Activated naive CD8-positive, alpha-beta T cell treated with anti-CD3 and anti-CD28 coated beads, Interleukin-2, amount 50 U/mL, for 24 hours (primary cell): ENCODE results near the gene SMURF2.

ENCODE experiments used
- ATAC-seq: fragments of 150-1000 bp; cut with Tn5 transposase; one replicate; pipeline ENCODE4 v1.10.0; 2021
- DNase-seq: peaks from one replicate; pipeline ENCODE4 v3.0.0; 2021
- H3K27ac Mint-ChIP-seq: one replicate; pipeline ENCODE4 v1.8.0; 2021; ENCODE audit warnings: mild to moderate bottlenecking, mixed read lengths
- H3K27me3 Mint-ChIP-seq: one replicate; pipeline ENCODE4 v1.8.0; 2021; ENCODE audit warnings: mixed read lengths
- H3K36me3 Mint-ChIP-seq: one replicate; pipeline ENCODE4 v1.8.0; 2021; ENCODE audit warnings: low read depth, mixed read lengths
- H3K4me1 Mint-ChIP-seq: one replicate; pipeline ENCODE4 v1.8.0; 2021; ENCODE audit warnings: mixed read lengths
- H3K4me3 Mint-ChIP-seq: one replicate; pipeline ENCODE4 v1.8.0; 2021; ENCODE audit warnings: mild to moderate bottlenecking, moderate library complexity, mixed read lengths
- H3K9me3 Mint-ChIP-seq: one replicate; pipeline ENCODE4 v1.8.0; 2021; ENCODE audit warnings: mixed read lengths

SMURF2 gene

DNA sequence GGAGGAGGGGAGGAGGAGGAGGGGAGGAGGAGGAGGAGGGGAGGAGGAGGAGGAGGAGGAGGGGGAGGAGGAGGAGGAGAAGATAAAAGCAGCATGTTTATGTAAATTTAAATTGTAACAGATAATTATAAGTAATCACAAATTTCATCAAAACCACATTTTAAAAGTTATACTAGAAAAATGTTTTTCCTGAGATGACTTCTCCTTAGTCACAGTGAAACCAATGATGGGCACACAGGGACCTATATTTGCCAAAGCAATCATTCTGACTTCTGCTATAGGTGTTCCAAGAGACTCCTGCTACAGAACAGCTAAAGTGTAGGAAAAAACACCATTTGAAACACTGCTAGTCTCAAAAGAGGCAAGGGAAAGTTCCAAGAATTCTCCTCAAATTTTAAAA is 88.9 kb downstream of the SMURF2 start:
- ATAC-seq (peak; percentile 66), DNase-seq (no peak)
- no peaks in the 10 kb centered on the region for H3K9me3 Mint-ChIP-seq
- peak overlapping the region; percentile 59 for H3K27ac Mint-ChIP-seq
- H3K4me3 Mint-ChIP-seq = no peak overlapping the region
- peaks cover 4% of the 10 kb centered on the region for H3K36me3 Mint-ChIP-seq
- no peaks in the 10 kb centered on the region for H3K27me3 Mint-ChIP-seq
- H3K4me1 Mint-ChIP-seq = peaks cover 13% of the 10 kb centered on the region

DNA sequence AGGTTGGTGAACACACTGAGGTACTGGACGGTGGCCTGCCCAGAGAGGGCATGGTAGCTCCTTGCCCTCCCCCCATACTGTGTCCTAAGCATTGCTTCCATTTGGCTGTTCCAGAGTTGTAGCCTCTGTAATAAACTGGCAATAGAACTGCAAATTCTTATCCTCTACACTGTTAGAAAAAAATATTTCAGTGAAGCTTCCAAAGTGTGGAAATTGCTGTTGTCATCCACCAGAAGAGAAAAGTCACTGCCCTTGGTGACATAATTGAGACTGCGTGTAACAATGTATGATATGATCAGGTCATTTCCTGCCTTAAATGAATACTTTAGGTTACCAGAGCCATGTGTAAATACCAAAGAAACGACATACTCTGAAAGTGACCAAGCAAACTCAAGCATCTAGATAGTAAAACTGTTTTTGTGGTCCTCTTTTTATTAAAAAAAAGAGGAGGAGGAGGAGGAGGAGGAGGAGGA is 89.4 kb downstream of the SMURF2 start:
- Mint-ChIP-seq H3K4me3 (no peak overlapping the region), H3K27me3 (no peaks in the 10 kb centered on the region), H3K36me3 (peaks cover 4% of the 10 kb centered on the region), H3K9me3 (no peaks in the 10 kb centered on the region), H3K4me1 (peaks cover 13% of the 10 kb centered on the region), H3K27ac (peak overlapping the region; percentile 69)
- DNase-seq (no peak), ATAC-seq (peak; percentile 93)

DNA sequence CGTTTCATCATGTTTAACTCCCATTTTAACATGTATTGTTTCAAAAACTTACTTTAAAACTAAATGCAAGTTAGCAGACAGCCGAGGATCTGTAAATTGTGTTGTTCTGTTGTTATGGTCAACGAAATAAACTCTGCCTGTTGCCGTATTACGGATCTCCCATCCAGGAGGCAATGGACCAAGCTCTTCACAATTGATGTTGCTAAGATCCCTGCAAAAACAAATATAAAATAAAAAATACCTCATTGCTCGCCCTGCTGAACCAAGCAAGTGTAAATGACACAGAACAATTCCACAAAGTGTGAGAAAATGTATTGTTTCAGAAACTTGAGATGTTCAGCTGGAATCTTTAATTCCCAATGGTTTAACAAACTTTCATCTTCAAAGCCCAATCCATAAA is 90.4 kb downstream of the SMURF2 start:
- DNase-seq = no peak

DNA sequence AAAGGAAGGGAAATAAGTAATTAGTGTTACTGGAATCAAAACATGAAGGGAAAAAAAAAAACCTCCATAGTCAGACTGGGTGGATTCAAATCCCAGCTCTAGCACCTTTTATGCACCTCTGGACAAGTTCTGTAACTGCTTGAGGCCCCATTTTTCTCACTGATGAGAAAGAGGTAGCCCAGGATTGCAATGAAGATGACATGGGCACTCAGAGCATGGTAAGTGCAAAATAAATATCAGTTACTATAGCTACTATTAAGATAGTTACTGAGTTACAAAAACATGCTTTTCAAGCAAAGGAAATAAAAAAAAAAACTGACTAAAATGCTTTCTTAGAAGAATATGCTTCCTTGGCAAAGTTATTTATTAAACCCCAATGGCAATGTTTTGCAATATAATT is 96.5 kb downstream of the SMURF2 start:
- Mint-ChIP-seq H3K27ac (no peak overlapping the region), H3K9me3 (no peaks in the 10 kb centered on the region), H3K4me3 (no peak overlapping the region), H3K4me1 (peaks cover 2% of the 10 kb centered on the region), H3K36me3 (peaks cover 8% of the 10 kb centered on the region), H3K27me3 (no peaks in the 10 kb centered on the region)
- no peak for DNase-seq
- ATAC-seq = no peak

More for the DNA sequence above, 90.4 kb downstream of the SMURF2 start:
- no peaks in the 10 kb centered on the region for H3K9me3 Mint-ChIP-seq
- no peak overlapping the region for H3K27ac Mint-ChIP-seq
- no peak for ATAC-seq
- no peaks in the 10 kb centered on the region for H3K27me3 Mint-ChIP-seq
- H3K4me3 Mint-ChIP-seq = no peak overlapping the region
- no peaks in the 10 kb centered on the region for H3K36me3 Mint-ChIP-seq
- peaks cover 13% of the 10 kb centered on the region for H3K4me1 Mint-ChIP-seq

DNA sequence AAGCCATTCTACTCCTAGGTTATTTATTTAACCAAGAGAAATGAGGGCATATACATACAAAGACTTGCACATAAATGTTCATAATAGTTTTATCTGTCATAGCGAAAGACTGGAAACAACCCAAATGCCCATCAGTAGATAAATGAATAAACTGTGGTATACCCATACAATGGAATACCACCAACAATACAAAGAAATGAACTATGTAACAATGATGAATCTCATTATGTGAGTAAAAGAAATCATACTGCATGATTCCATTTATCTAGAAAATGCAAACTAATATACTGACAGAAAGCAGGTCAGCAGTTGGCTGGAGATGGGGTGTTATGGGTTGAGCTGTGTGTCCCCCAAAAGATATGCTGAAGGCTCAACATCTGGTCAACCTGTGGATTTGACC is 98.0 kb downstream of the SMURF2 start:
- Mint-ChIP-seq H3K36me3 (peaks cover 8% of the 10 kb centered on the region), H3K4me1 (peaks cover 2% of the 10 kb centered on the region), H3K27ac (no peak overlapping the region), H3K27me3 (no peaks in the 10 kb centered on the region), H3K4me3 (no peak overlapping the region), H3K9me3 (no peaks in the 10 kb centered on the region)
- DNase-seq = no peak
- ATAC-seq = no peak

DNA sequence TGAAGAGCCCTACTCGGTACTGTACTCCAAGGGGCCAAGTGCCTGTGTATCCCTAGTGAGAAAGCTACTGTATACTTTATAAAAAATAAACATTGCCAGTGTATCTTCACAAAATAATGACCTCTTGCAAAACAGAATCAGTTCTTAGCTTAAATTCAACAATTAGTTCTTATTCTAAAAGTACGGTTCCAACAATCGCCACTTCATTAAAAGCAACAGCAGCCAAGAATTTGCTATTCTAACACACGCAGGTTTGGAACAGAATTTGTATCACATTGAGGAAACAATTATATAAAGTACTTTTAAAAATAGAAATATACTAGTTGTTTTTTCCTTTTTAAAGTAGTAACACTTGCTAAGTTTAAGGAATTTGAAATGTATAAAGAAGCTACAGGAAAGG is 106.8 kb downstream of the SMURF2 start:
- ATAC-seq (no peak), DNase-seq (no peak)
- no peak overlapping the region for H3K27ac Mint-ChIP-seq
- no peak overlapping the region for H3K4me3 Mint-ChIP-seq
- peaks cover 4% of the 10 kb centered on the region for H3K36me3 Mint-ChIP-seq
- no peaks in the 10 kb centered on the region for H3K27me3 Mint-ChIP-seq
- H3K4me1 Mint-ChIP-seq = no peaks in the 10 kb centered on the region
- H3K9me3 Mint-ChIP-seq = no peaks in the 10 kb centered on the region

DNA sequence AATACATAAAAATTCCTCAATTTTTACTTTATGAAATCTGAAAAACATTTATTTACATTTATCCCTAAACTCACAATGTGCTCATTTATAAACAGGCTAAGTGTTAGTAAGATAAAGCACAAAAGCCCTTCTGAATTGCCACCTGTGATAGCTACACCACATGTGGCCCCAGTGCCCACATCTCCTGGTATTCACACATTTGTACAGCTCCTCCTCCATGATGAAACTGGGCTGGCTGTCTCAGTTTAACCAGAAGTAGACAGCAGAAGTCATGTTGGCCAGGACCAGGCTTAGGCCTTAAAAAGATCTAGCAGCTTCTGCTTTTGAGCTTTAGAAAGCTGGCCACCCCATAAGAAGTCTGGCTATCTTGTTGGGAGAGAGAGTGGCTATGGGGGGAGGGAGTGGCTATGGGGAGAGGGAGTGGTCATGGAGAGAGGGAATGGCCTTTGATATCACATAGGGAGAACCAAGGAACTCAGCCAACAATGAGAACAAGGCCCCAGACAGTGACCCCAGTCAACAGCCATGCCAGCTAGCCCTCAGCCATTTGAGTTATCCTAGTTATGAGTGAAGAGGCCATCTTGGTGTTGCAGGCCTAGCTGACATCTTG is 108.0 kb downstream of the SMURF2 start:
- Mint-ChIP-seq H3K9me3 (no peaks in the 10 kb centered on the region), H3K4me3 (no peak overlapping the region), H3K27ac (no peak overlapping the region), H3K36me3 (peaks cover 4% of the 10 kb centered on the region), H3K27me3 (no peaks in the 10 kb centered on the region), H3K4me1 (no peaks in the 10 kb centered on the region)
- ATAC-seq (no peak), DNase-seq (no peak)

DNA sequence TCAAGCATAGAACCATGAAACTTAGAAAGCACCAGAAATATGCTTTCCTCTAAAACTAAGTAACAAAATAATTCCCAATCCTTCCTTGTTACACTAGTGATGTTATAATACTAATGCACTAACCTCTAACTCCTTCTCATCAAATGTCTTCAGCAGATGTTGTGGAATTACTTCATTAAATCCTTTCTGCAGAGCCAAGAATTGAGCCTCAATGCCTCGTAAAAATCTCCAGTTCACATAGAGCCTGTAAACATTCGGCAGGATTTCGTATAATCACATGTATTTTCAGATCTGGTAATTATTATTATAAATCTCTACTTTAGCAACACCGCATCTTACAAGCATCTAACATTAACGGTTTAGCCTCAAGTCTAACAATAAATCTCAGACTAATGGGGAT is 110.6 kb downstream of the SMURF2 start:
- H3K9me3 Mint-ChIP-seq = no peaks in the 10 kb centered on the region
- no peak for ATAC-seq
- peaks cover 6% of the 10 kb centered on the region for H3K36me3 Mint-ChIP-seq

DNA sequence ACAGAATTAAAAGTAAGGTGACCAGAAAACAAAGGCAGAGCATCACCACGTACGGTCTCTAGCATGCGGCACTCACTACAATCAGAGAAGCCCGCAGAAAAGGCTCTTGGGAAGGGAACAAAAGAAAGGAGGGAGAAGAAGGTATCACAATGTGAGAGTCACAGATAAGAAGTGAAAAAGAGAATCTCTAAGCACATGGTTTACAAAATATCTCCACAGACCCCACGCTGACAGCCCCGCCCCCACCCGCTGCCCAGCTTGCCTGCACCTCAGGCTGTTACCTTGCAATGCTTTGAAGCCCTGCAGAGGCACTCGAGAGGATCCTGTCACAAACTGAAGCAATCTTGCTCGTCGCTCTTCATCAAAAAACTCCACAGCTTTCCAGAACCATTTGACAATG is 114.8 kb downstream of the SMURF2 start:
- H3K27me3 Mint-ChIP-seq = no peaks in the 10 kb centered on the region
- H3K27ac Mint-ChIP-seq = no peak overlapping the region
- no peaks in the 10 kb centered on the region for H3K9me3 Mint-ChIP-seq
- H3K4me1 Mint-ChIP-seq = no peaks in the 10 kb centered on the region
- H3K4me3 Mint-ChIP-seq = no peak overlapping the region
- DNase-seq = no peak
- H3K36me3 Mint-ChIP-seq = peaks cover 2% of the 10 kb centered on the region
- no peak for ATAC-seq

More for the DNA sequence above, 110.6 kb downstream of the SMURF2 start:
- Mint-ChIP-seq H3K27ac (no peak overlapping the region), H3K4me1 (no peaks in the 10 kb centered on the region), H3K4me3 (no peak overlapping the region), H3K27me3 (no peaks in the 10 kb centered on the region)
- no peak for DNase-seq

DNA sequence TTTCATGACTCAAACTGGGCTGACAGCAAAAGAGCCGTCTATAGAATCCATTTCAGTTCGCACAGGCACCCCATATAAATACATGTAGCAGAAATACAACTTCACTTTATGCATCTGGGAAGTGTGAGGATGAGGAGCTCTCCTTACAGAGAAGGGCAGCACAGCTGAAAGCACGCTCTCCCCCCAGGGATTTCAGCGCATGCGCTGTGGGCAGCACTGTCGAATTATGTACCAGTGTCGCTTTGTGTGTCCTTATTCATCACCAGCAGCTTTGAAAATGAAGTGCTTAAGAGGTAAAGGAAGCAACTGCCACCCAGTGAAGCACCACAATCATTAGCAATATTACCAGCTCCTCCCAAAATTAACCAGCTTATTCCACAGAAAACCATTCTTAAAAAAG is 115.4 kb downstream of the SMURF2 start:
- Mint-ChIP-seq H3K27me3 (no peaks in the 10 kb centered on the region), H3K4me3 (no peak overlapping the region), H3K36me3 (peaks cover 2% of the 10 kb centered on the region), H3K4me1 (no peaks in the 10 kb centered on the region), H3K27ac (no peak overlapping the region), H3K9me3 (no peaks in the 10 kb centered on the region)
- ATAC-seq = no peak
- DNase-seq = no peak

DNA sequence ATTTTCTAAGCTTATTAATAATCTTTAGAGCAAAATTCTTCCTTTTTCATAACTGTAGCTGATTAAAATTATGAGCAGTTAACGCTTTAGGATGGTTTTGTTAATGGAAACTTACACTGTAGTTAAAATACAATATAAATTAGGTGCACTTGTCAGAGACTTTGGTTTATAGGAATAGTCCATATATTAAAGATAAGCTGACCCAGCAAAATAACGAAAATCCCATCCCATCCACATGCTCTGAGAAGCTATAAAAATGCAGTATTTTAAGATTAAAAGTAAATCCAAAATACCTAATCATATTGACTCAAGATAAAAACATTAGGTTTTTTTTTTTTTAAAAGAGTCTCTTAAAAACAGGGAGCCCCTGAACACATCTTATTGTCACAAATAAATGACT is 117.4 kb downstream of the SMURF2 start:
- H3K36me3 Mint-ChIP-seq = peaks cover 4% of the 10 kb centered on the region
- no peaks in the 10 kb centered on the region for H3K4me1 Mint-ChIP-seq
- H3K27me3 Mint-ChIP-seq = no peaks in the 10 kb centered on the region
- H3K9me3 Mint-ChIP-seq = no peaks in the 10 kb centered on the region
- DNase-seq (no peak), ATAC-seq (no peak)
- no peak overlapping the region for H3K27ac Mint-ChIP-seq
- no peak overlapping the region for H3K4me3 Mint-ChIP-seq

DNA sequence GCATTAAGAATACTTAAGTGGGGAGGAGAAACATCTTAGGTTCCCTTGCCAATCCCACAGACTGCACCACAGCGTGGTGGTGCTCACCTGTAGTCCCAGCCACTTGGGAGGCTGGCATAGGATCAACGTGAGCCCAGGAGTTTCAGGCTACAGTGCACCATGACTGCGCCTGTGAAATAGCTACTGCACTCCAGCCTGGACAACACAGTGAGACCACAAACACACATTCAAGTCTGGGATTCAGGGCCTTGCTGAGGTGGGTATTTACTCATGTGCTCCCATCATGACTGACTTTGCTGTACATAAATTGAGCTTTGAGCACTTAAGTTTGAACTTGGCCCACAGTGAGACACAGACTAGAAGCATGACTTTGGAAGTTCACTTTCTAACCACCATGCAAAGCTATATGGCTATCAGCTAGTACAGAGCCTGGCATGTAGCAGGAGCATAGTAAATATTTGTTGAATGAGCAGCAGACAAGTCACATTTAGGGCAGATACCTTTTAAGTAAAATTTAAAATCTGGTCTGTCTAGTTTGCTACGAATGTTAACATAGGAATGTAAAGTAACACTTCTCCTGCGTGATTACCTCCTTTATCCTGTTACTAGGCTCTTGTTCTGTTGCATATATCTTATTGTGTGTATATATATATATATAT is 121.9 kb downstream of the SMURF2 start:
- peaks cover 2% of the 10 kb centered on the region for H3K4me1 Mint-ChIP-seq
- ATAC-seq (no peak), DNase-seq (no peak)
- no peak overlapping the region for H3K4me3 Mint-ChIP-seq
- H3K36me3 Mint-ChIP-seq = peaks cover 20% of the 10 kb centered on the region
- no peak overlapping the region for H3K27ac Mint-ChIP-seq
- no peaks in the 10 kb centered on the region for H3K9me3 Mint-ChIP-seq
- H3K27me3 Mint-ChIP-seq = no peaks in the 10 kb centered on the region

DNA sequence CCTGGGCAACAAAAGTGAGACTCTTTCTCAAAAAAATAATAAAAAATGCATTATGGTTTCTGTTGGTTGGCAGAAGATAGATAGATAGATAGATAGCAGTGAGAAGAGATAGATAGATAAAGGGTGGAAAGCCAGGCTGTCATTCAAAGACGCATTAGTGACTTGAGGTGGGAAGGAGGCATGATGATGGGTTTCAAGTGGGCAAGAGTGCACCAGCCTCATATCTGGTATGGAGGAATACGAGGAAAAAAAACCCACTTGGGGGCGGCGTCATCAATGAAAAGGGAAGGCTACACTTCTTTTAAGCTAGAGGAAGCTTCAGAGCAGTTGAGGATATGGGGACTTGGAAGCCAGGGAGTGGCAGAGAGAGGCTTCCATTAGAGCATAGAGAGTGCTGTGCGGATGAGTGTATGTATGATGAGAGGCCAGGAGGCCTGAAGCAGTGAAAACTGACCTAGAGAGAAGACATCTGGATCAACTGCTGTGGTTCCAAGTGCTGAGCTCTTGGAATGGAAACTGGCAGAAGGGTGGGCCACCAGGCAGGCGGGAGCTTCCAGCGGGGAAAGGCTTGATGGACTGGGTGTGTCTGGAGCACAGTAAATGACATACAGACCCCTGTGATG is 123.5 kb downstream of the SMURF2 start:
- DNase-seq = no peak
- no peaks in the 10 kb centered on the region for H3K27me3 Mint-ChIP-seq
- H3K9me3 Mint-ChIP-seq = no peaks in the 10 kb centered on the region
- peaks cover 33% of the 10 kb centered on the region for H3K36me3 Mint-ChIP-seq
- H3K27ac Mint-ChIP-seq = peak overlapping the region; percentile 15
- H3K4me1 Mint-ChIP-seq = peaks cover 3% of the 10 kb centered on the region
- no peak for ATAC-seq
- H3K4me3 Mint-ChIP-seq = no peak overlapping the region

DNA sequence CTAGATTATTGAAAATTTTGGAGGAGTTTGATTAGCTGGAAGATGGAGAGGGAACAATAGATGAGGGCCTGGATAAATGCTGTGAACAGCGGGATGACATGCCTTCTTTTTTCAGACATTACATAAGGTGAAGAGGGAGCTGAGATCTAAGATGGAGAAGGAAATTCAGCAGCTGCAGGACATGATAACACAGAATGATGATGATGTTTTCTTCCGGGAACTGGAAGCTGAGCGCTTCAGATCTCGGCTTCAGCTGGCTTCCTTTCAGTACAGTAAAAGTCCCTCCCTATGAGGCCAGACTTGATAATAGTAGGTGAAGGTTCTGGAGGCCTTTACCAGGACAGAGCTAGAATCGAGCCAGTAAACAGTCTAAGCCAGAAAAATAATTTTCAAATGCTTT is 124.6 kb downstream of the SMURF2 start:
- no peak overlapping the region for H3K4me3 Mint-ChIP-seq

DNA sequence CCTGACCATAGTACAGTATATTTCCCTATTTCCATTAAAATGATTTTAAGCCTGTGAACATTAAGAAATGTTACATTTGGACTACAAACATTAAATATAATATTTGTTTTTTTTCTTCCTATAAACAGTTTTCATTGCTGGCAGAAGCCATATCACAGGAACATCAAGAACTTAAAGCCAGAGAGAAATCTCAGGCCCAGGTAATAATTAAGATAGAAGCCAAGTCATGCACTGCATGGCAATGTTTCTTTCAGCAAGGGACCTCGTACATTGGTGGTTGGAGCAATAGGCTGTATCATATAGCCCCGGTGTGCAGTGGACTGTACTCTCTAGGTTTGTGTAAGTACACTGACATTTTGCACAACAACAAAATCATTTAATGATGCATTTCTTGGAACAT is 125.2 kb downstream of the SMURF2 start:
- Mint-ChIP-seq H3K27ac (peak overlapping the region; percentile 0), H3K4me3 (no peak overlapping the region), H3K27me3 (no peaks in the 10 kb centered on the region), H3K9me3 (no peaks in the 10 kb centered on the region), H3K4me1 (peaks cover 3% of the 10 kb centered on the region), H3K36me3 (peaks cover 42% of the 10 kb centered on the region)
- no peak for ATAC-seq
- no peak for DNase-seq

More for the DNA sequence above, 124.6 kb downstream of the SMURF2 start:
- no peak for ATAC-seq
- no peaks in the 10 kb centered on the region for H3K27me3 Mint-ChIP-seq
- peaks cover 3% of the 10 kb centered on the region for H3K4me1 Mint-ChIP-seq
- no peaks in the 10 kb centered on the region for H3K9me3 Mint-ChIP-seq
- DNase-seq = no peak
- H3K27ac Mint-ChIP-seq = peak overlapping the region; percentile 0
- H3K36me3 Mint-ChIP-seq = peaks cover 38% of the 10 kb centered on the region
